ENCODE measurements around the gene EPHX1. TPM values are rescaled to one million over a fixed set of nuclear protein-coding genes. Genes with fewer than 3 reads are reported as not detected.
"Not testable (repeated sequence)": the region's sequence is repeated elsewhere in the genome, so short reads cannot be mapped to it uniquely, and the experiment has no call there.

Gene EPHX1
- total and polyA plus RNA-seq, 2 of the 8 experiments (the other 6 are each of a cell fraction or from before 2014, with no cell fraction given) = 45.3 to 79.1 TPM

GRCh38 chr1:225761395-225761794 is 48.5 kb upstream of the EPHX1 start:
- H3K9ac ChIP-seq (replicated peaks in 1 of 4; ENCODE audit: extremely low read depth in 1 of 4, low read depth in 3 of 4, low read length in 3 of 4) = not testable (repeated sequence)

More at GRCh38 chr1:225761395-225761794, 48.5 kb upstream of the EPHX1 start:
- not testable (repeated sequence) for H3K4ac ChIP-seq (replicated peaks; ENCODE audit: insufficient read length, low read depth, low read length); H2AK5ac ChIP-seq (ENCODE audit: low read depth, low read length); H4K5ac ChIP-seq (ENCODE audit: insufficient read length, low read depth, low read length); H2BK12ac ChIP-seq (ENCODE audit: low read depth, low read length); H3K79me1 ChIP-seq (ENCODE audit: low read depth, low read length); H3K36me3 ChIP-seq (ENCODE audit: control insufficient read depth in 2 of 4, insufficient read depth in 4 of 4, low read length in 3 of 4); H2BK120ac ChIP-seq (replicated peaks; ENCODE audit: low read depth, low read length); H4K91ac ChIP-seq (replicated peaks; ENCODE audit: insufficient read length, low read length); H4K20me1 ChIP-seq (replicated peaks in 1 of 2; ENCODE audit: control insufficient read depth in 1 of 2, insufficient read depth in 2 of 2, low read length in 2 of 2); FAIRE-seq; H3K4me2 ChIP-seq (ENCODE audit: insufficient read depth in 1 of 2, low read depth in 2 of 2, low read length in 2 of 2); H4K8ac ChIP-seq (ENCODE audit: extremely low read depth, insufficient read depth, low read length); H2BK15ac ChIP-seq (ENCODE audit: low read length); H2BK20ac ChIP-seq (ENCODE audit: low read length); H3K14ac ChIP-seq (ENCODE audit: insufficient read length); H3K23ac ChIP-seq (ENCODE audit: insufficient read length); H3K27ac ChIP-seq (ENCODE audit: low read depth, low read length); H2AFZ ChIP-seq (ENCODE audit: low read length); H3K23me2 ChIP-seq (ENCODE audit: low read depth, low read length); H3K4me3 ChIP-seq (ENCODE audit: extremely low read depth in 1 of 4, insufficient read depth in 2 of 4, low read depth in 3 of 4, low read length in 4 of 4); H3K4me1 ChIP-seq (replicated peaks in 1 of 4; ENCODE audit: control insufficient read depth in 3 of 4, insufficient read depth in 4 of 4, low read length in 3 of 4); H2BK5ac ChIP-seq (ENCODE audit: low read depth, low read length); DNase-seq (ENCODE audit: low read depth in 1 of 2, low spot score in 2 of 2); H3K56ac ChIP-seq (replicated peaks; ENCODE audit: insufficient read length, low read depth, low read length); H3K79me2 ChIP-seq (ENCODE audit: control insufficient read depth in 1 of 2, insufficient read depth in 2 of 2, low read length in 2 of 2); H3K9me3 ChIP-seq (ENCODE audit: insufficient read depth in 2 of 2, low read depth in 1 of 2, low read length in 1 of 2); H3K27me3 ChIP-seq (replicated peaks in 1 of 4; ENCODE audit: control insufficient read depth in 3 of 4, extremely low read depth in 1 of 4, insufficient read depth in 3 of 4, low read length in 3 of 4); H3K18ac ChIP-seq (ENCODE audit: extremely low read depth, low read length)
- ChIA-PET CTCF (ENCODE audit: partially characterized antibody) (interaction anchor here (0.8 to 1.1 kb wide), 3 partner anchors 10 to 315 kb away, joined by 3 to 6 read pairs (median 3); no protein-coding TSS in a partner anchor), POLR2A (ENCODE audit: partially characterized antibody) (interaction anchor here (1.1 kb wide), 1 partner anchor 16 kb away, joined by 3 read pairs; the partner anchor contains the start of gene SRP9)
- 96% methylated on average over 6 of the region's 6 CpGs; no CpG with 5 or more reads in 1 of the 2 experiments for WGBS, 2 experiments (ENCODE audit: extremely low coverage in 1 of 2, insufficient coverage in 1 of 2, insufficient read length in 1 of 2, insufficient replicate concordance in 2 of 2, low coverage in 1 of 2, low lambda C conversion rate in 2 of 2, missing lambda C conversion rate in 1 of 2)
